IPS-15b (cell line): Measurements from ENCODE around the gene SEMA4D.

Experiments used
- H3K27me3 ChIP-seq: one replicate; pipeline ENCODE4 v1.6.1; 2013; ENCODE audit warnings: low read length; ENCODE audit not compliant: control insufficient read depth, insufficient read depth
- H3K36me3 ChIP-seq: one replicate; pipeline ENCODE4 v1.6.1; 2013; ENCODE audit warnings: low read length; ENCODE audit not compliant: control insufficient read depth, insufficient read depth
- H3K4me1 ChIP-seq: one replicate; pipeline ENCODE4 v1.6.1; 2013; ENCODE audit warnings: mild to moderate bottlenecking, low read length; ENCODE audit not compliant: control insufficient read depth, insufficient read depth
- H3K4me3 ChIP-seq: one replicate; pipeline ENCODE4 v1.5.1; 2013; ENCODE audit warnings: low read depth, low read length
- H3K9ac ChIP-seq: one replicate; pipeline ENCODE4 v1.6.1; 2013; ENCODE audit warnings: low read depth, mild to moderate bottlenecking, low read length
- H3K9me3 ChIP-seq: one replicate; pipeline ENCODE4 v1.6.1; 2013; ENCODE audit warnings: mild to moderate bottlenecking, low read length; ENCODE audit not compliant: control insufficient read depth, insufficient read depth

The SEMA4D gene

DNA sequence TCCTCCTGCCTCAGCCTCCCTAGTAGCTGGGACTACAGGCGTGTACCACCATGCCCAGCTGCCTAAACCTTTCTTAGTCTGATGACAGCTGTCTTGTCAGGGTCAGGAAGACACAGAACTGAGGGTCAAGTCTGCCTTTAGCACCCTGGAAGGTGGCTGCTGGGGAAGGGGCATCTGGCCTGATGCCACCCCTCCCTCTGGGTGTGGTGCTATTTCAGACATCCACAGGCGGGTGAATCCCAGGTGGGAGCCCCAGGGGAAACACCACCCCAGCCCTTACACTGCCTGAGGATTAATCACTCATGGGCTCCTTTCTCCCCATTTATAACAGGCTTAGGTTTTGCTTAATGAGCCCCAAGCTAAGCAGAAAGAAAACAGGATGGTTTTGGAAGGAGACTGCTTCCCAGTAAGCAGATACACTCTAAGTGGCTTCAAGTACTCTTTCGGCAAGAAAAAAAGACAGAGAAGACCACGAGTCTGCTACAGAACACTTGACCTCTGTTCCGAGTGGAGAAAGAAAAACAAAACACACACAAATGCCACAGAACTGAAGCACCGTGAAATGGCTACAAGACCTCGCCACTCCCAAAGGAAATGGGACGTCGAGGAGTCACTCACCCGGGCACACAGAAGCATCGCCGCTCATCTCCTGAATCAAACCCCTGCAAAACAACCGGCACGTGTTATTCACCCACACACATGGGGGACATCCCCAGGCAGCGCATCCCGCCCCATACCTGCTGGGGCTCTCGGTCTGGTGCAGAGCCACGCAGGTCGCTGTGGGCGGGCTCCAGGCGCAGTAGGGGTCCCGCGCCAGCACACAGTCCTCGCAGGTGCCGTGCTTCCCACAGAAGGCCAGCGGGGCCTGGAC is 117.2 kb downstream of the SEMA4D start:
- no peaks in the 10 kb centered on the region for H3K9me3 ChIP-seq
- no peaks in the 10 kb centered on the region for H3K27me3 ChIP-seq
- no peaks in the 10 kb centered on the region for H3K4me1 ChIP-seq
- peaks cover 46% of the 10 kb centered on the region for H3K36me3 ChIP-seq
- no peak overlapping the region for H3K9ac ChIP-seq
- no peak overlapping the region for H3K4me3 ChIP-seq

DNA sequence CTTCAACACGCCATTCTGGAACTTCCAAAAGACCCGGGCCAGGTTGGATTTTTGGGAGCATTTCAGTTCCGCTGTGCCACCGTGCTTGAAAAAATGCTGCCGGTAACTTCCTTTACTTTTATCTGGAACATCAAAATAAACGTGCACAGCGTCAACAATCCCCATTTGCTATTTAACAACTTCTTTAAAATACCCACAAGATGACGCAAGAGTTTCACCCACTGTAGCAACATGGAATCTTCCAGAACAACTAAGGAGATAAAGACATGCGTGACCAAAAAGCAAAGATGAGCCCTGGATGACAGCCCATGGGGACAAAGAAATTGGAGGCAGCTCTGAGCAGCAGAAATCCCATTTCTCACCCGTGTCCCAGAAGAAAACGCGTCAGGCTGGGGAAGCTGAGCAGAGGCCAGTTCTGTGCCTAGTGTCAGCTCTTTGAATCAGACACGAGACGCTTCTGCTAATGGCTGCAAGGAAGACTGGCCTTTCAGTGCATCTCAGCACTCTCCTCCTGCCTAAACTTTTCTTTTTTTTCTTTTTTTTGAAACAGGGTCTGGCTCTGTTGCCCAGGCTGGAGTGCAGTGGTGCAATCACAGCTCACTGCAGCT is 118.3 kb downstream of the SEMA4D start:
- no peaks in the 10 kb centered on the region for H3K9me3 ChIP-seq
- H3K9ac ChIP-seq, result no peak overlapping the region
- H3K4me3 ChIP-seq, result no peak overlapping the region
- H3K27me3 ChIP-seq, result no peaks in the 10 kb centered on the region
- H3K36me3 ChIP-seq, result peaks cover 35% of the 10 kb centered on the region
- no peaks in the 10 kb centered on the region for H3K4me1 ChIP-seq

DNA sequence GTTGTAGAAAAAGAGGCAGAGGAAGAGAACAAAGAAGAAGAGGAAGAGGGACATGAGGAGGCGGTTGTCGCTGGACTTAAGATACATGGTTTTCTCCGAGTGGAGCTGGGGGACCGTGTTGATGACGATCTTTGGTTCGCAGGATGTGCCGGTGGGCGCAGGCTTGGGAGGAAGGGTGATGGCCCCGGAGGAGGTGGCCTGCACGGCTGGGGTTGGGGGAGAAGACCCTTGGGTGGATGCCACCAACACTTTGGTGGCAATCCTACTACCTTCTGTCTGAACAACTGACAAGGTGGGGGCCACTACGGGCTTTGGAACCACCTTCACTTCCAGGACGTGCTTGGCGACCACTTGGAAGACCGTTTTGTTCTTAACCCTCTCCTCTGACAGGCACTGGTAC is 118.9 kb downstream of the SEMA4D start:
- Histone ChIP-seq H3K9me3 (no peaks in the 10 kb centered on the region), H3K27me3 (no peaks in the 10 kb centered on the region), H3K36me3 (peaks cover 35% of the 10 kb centered on the region), H3K9ac (no peak overlapping the region), H3K4me1 (no peaks in the 10 kb centered on the region), H3K4me3 (no peak overlapping the region)

DNA sequence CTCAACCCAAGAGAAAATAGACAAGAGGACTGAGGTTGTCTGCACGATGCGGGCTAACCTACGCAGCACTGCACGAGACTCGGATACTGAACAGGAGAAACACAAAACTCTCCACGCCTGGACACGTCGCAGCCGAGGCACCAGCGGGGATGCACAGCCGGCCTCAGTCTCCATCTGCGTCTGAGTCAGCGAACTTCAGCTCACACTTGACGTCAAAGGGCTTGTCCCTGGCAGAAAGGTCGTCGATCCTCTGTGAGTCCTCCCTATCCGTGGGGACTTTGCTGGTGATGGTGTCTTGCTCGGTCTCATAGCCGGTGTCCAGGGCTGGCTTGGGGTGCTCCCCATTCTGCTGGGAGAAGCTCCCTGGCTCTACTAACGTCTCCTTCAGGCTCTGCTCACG is 119.4 kb downstream of the SEMA4D start:
- Histone ChIP-seq H3K36me3 (peaks cover 35% of the 10 kb centered on the region), H3K4me1 (no peaks in the 10 kb centered on the region)

DNA sequence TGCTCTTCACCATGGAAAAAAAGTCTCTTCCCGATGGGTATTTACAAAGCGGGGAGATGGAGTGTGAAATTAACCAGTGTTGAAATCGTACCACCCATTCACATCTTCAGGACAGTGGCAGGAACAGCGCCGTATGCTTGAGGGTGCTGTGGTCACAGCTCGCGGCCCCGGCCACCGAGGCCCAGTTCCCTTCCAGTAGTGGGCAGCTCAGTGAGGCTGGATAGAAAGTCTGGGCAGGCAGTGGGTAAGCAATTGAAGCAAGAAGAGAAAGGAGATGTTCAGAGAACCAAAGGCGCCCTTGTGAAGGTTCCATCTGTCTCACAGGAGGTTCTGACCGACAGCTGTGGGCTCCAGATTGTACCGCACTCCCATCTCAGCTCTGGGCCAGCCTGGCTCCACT is 120.5 kb downstream of the SEMA4D start:
- Histone ChIP-seq H3K27me3 (no peaks in the 10 kb centered on the region), H3K9me3 (no peaks in the 10 kb centered on the region), H3K4me3 (no peak overlapping the region), H3K36me3 (peaks cover 34% of the 10 kb centered on the region), H3K9ac (no peak overlapping the region), H3K4me1 (no peaks in the 10 kb centered on the region)

More for the DNA sequence above, 119.4 kb downstream of the SEMA4D start:
- no peak overlapping the region for H3K9ac ChIP-seq
- H3K9me3 ChIP-seq, result no peaks in the 10 kb centered on the region
- no peak overlapping the region for H3K4me3 ChIP-seq
- no peaks in the 10 kb centered on the region for H3K27me3 ChIP-seq

DNA sequence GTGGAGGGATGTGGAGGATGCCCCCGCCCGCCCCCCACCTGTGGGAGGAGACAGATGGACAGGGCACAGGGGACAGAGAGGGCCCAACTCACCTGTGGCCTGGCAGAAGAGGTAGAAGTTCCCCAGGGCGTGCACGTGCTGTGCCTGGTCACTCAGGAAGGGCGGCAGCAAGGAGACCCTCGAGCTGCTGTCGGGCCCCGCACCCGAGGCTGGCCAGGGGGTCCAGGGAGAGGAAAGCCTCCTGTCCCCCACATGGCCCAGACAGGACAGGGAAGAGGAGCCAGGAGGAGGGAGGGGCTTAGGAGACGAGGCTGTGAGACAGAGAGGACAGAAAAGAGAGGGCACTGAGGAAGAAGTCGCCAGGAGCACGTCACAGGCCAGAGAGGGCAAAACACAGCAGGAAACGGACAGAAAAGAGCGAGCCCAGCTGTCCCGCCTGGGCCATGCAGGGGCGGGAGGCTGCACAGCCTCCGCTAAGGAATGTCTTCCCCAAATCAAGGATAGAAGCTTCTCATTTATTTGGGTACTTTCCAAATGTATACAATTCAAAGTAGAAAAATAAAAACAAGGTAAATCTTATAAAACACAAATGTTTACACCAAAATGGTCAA is 121.1 kb downstream of the SEMA4D start:
- no peaks in the 10 kb centered on the region for H3K4me1 ChIP-seq
- H3K9ac ChIP-seq, result no peak overlapping the region
- no peaks in the 10 kb centered on the region for H3K9me3 ChIP-seq
- no peak overlapping the region for H3K4me3 ChIP-seq
- H3K27me3 ChIP-seq, result no peaks in the 10 kb centered on the region
- H3K36me3 ChIP-seq, result peaks cover 29% of the 10 kb centered on the region

DNA sequence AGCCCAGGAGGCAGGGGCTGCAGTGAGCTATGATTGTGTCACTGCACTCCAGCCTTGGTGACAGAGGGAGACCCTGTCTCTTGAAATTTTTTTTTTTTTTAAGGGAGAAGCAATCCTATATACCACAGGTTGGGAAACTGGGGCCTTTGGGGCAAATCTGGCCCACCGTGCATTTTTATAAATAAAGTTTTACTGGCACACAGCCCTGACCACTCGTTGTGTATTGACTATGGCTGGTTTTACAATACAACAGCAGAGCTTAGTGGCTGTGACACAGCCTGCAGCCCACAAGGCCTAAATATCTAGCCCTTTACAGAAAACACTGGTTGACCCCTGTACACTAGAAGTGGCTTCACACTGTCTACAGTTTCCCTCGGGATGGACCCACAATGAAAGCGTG is 121.6 kb downstream of the SEMA4D start:
- no peaks in the 10 kb centered on the region for H3K4me1 ChIP-seq
- H3K9me3 ChIP-seq, result no peaks in the 10 kb centered on the region
- H3K36me3 ChIP-seq, result peaks cover 23% of the 10 kb centered on the region
- H3K4me3 ChIP-seq, result no peak overlapping the region
- H3K9ac ChIP-seq, result no peak overlapping the region
- H3K27me3 ChIP-seq, result no peaks in the 10 kb centered on the region

DNA sequence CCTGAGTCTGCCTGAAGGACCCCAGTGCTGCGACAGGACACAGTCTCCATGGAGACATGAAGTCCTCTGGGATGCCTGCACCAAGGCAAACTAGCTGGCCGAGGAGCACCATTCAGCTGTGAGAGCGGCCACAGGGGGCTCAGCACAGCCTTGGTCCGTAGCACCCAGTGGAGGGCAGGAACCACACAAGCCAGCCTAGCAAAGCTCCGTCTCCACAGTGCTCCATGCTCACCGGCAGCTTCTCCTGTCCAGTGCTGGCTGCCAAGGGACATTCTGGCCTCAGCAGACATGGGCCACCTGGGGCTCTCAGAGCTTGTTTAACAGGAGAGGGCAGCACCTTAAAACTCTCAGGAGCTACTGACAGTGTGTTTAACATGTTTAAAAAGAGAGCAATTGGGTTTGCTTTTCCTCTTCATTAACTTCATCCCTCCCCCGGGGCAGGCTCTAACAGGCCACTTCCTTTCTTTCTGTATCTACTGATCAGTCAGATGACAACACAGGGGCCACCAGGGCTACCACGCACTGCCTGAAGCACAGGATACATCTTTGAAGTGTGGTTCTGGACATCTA is 122.6 kb downstream of the SEMA4D start:
- Histone ChIP-seq H3K9ac (no peak overlapping the region), H3K4me3 (no peak overlapping the region), H3K4me1 (no peaks in the 10 kb centered on the region), H3K27me3 (no peaks in the 10 kb centered on the region), H3K36me3 (peaks cover 22% of the 10 kb centered on the region), H3K9me3 (no peaks in the 10 kb centered on the region)

DNA sequence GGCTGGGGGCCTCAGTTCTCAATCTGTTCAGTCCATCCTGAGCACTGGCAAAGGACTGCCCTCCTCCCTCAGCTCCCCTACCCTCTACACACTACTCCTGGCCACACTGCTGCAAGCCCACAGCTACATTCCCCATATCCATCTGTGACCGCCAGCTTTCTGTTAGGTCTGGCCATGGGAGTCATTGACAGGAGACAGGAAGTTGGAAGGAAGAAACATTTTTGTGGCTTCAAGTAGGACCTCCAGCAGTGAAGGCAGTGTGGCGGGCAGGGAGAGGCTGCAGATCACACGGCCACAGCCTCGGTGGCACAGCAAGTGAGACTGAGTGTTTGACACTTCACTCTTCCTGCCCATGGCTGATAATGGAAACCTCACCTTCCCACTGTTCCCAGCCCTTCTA is 123.7 kb downstream of the SEMA4D start:
- H3K9me3 ChIP-seq, result no peaks in the 10 kb centered on the region
- H3K9ac ChIP-seq, result no peak overlapping the region
- H3K36me3 ChIP-seq, result peaks cover 22% of the 10 kb centered on the region
- H3K4me1 ChIP-seq, result no peaks in the 10 kb centered on the region
- no peak overlapping the region for H3K4me3 ChIP-seq
- no peaks in the 10 kb centered on the region for H3K27me3 ChIP-seq

DNA sequence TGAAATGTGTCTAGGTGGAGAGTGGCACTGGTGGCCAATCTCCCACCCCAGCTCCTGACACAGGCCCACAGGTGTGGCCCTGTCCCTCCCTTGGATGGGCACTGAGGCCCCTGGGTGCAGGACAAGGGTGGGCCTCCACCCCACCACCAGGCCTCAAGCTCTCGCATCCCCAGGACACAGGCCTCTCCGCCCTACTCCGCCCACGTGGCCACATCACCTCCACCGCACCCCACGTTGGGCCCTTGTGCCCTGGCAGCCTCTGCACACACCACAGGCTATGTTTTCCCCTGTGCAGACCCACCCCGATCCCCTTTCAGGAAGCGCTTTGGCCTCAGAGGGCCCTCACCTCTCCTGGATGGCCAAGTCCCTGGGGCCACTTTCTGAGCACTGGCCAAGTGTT is 124.9 kb downstream of the SEMA4D start:
- Histone ChIP-seq H3K9ac (no peak overlapping the region), H3K9me3 (no peaks in the 10 kb centered on the region), H3K36me3 (peaks cover 13% of the 10 kb centered on the region), H3K4me3 (no peak overlapping the region), H3K4me1 (no peaks in the 10 kb centered on the region), H3K27me3 (no peaks in the 10 kb centered on the region)

DNA sequence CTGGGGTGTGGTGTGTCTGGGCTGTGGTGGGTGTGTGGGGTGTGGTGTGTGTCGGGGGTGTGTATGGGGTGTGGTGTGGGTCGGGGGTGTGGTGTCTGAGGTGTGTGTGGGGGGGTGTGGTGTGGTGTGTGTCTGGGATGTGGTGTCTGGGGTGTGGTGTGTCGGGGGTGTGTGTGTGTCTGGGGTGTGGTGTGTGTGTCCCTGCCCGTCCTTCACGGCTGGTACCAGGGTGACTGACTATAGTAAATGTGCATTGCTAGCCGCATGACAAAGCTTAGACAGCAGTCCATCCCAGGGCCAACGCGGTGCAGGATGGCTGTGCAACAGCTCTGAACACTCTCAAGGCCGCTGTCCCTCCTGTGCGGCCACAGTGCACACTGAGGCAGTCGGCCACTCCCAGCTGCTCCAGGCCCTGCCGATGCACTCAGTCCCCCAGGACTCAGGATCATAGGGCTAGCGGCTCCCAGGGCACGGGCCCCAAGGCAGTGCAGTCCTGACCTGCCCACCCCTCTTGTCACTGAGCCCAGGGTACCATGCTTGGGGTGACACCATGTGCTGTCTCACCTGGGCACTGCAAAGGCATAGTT is 125.6 kb downstream of the SEMA4D start:
- Histone ChIP-seq H3K4me3 (no peak overlapping the region), H3K36me3 (peaks cover 9% of the 10 kb centered on the region), H3K4me1 (no peaks in the 10 kb centered on the region), H3K9me3 (no peaks in the 10 kb centered on the region), H3K9ac (no peak overlapping the region), H3K27me3 (no peaks in the 10 kb centered on the region)
